Neuronal stem cell (in vitro differentiated cells): ENCODE measurements around the gene CST6.

Source experiments
- DNase-seq: peaks from one replicate; pipeline ENCODE4 v3.0.0-alpha.2; 2013; ENCODE audit warnings: low spot score
- H2AFZ ChIP-seq: one replicate; pipeline ENCODE4 v1.6.1; 2013; ENCODE audit warnings: mild to moderate bottlenecking, low read length, inconsistent platforms
- H2AK5ac ChIP-seq: 2 replicates; pipeline ENCODE4 v1.6.1; 2013; ENCODE audit warnings: low read depth, mild to moderate bottlenecking, inconsistent platforms, low read length, moderate library complexity, mixed read lengths
- H2BK120ac ChIP-seq: 2 replicates; pipeline ENCODE4 v1.6.1; 2013; ENCODE audit warnings: low read depth, mild to moderate bottlenecking, inconsistent platforms, low read length, moderate library complexity, mixed read lengths
- H2BK12ac ChIP-seq: one replicate; pipeline ENCODE4 v1.6.1; 2013; ENCODE audit warnings: low read length, inconsistent platforms
- H2BK15ac ChIP-seq: 2 replicates; pipeline ENCODE4 v1.6.1; 2013; ENCODE audit warnings: mild to moderate bottlenecking, low read length, inconsistent platforms, mixed read lengths
- H2BK5ac ChIP-seq: one replicate; pipeline ENCODE4 v1.6.1; 2013; ENCODE audit warnings: inconsistent platforms, mild to moderate bottlenecking, low read length, moderate library complexity
- H3K14ac ChIP-seq: one replicate; pipeline ENCODE4 v1.6.1; 2013; ENCODE audit warnings: low read length, inconsistent platforms
- H3K18ac ChIP-seq: 2 replicates; pipeline ENCODE4 v1.6.1; 2013; ENCODE audit warnings: low read length, inconsistent platforms
- H3K23ac ChIP-seq: 2 replicates; pipeline ENCODE4 v1.6.1; 2013; ENCODE audit warnings: low read depth, mild to moderate bottlenecking, mixed read lengths, low read length, inconsistent platforms; ENCODE audit not compliant: poor library complexity
- H3K27ac ChIP-seq: replicated peaks from 3 replicates; pipeline ENCODE4 v1.5.1; 2013; ENCODE audit warnings: low read length, inconsistent platforms
- H3K27me3 ChIP-seq, 3 experiments: 2 replicates each; pipeline ENCODE4 v1.6.1; 2013; ENCODE audit warnings: low read length in 3 of 3, mild to moderate bottlenecking in 2 of 3, inconsistent platforms in 1 of 3, low read depth in 1 of 3, mixed read lengths in 1 of 3, moderate library complexity in 1 of 3; ENCODE audit not compliant: control insufficient read depth in 3 of 3, insufficient read depth in 3 of 3
- H3K36me3 ChIP-seq, 2 donors: replicated peaks in 1 of 2; 2 replicates each; pipeline ENCODE4 v1.6.1; 2013; ENCODE audit warnings: low read length in 2 of 2; ENCODE audit not compliant: control insufficient read depth in 2 of 2, insufficient read depth in 2 of 2
- H3K4ac ChIP-seq: 2 replicates; pipeline ENCODE4 v1.6.1; 2013; ENCODE audit warnings: inconsistent platforms, mild to moderate bottlenecking, low read length, moderate library complexity
- H3K4me1 ChIP-seq, 2 donors: 1 replicate in 1 of 2; 2 replicates in 1 of 2; pipeline ENCODE4 v1.6.1; 2013; ENCODE audit warnings: low read length in 2 of 2, low read depth in 1 of 2; ENCODE audit not compliant: control insufficient read depth in 2 of 2, insufficient read depth in 1 of 2
- H3K4me2 ChIP-seq: one replicate; pipeline ENCODE4 v1.6.1; 2013; ENCODE audit warnings: mild to moderate bottlenecking, low read length, inconsistent platforms; ENCODE audit not compliant: insufficient read depth, poor library complexity, severe bottlenecking
- H3K4me3 ChIP-seq, 2 donors: 2 replicates each; pipeline ENCODE4 v1.5.1; 2013; ENCODE audit warnings: low read length in 2 of 2, mild to moderate bottlenecking in 2 of 2, inconsistent platforms in 1 of 2, moderate library complexity in 1 of 2
- H3K79me1 ChIP-seq: one replicate; pipeline ENCODE4 v1.6.1; 2013; ENCODE audit warnings: low read depth, mild to moderate bottlenecking, inconsistent platforms, low read length, moderate library complexity
- H3K9ac ChIP-seq: one replicate; pipeline ENCODE4 v1.6.1; 2013; ENCODE audit warnings: mild to moderate bottlenecking, low read depth, low read length, inconsistent platforms; ENCODE audit not compliant: poor library complexity
- H3K9me3 ChIP-seq, 2 donors: replicated peaks in 1 of 2; 2 replicates each; pipeline versions ENCODE3 to v1.6.1; 2013; ENCODE audit warnings: low read length in 2 of 2, mild to moderate bottlenecking in 2 of 2, inconsistent platforms in 1 of 2, low read depth in 1 of 2, mixed read lengths in 1 of 2, moderate library complexity in 1 of 2; ENCODE audit not compliant: control insufficient read depth in 2 of 2, insufficient read depth in 1 of 2
- H4K8ac ChIP-seq: one replicate; pipeline ENCODE4 v1.6.1; 2013; ENCODE audit warnings: low read depth, mild to moderate bottlenecking, inconsistent platforms, low read length, moderate library complexity
- H4K91ac ChIP-seq: one replicate; pipeline ENCODE4 v1.6.1; 2013; ENCODE audit warnings: low read length, low read depth, mild to moderate bottlenecking, inconsistent platforms; ENCODE audit not compliant: poor library complexity
- WGBS, 2 donors: extraction: QIAGEN DNeasy Blood & Tissue Kit; methylation state at CpG; one replicate each; pipeline ENCODE4 v1.1.7; 2013; ENCODE audit warnings: missing lambda C conversion rate in 2 of 2, mixed read lengths in 1 of 2; ENCODE audit not compliant: insufficient read length in 2 of 2, insufficient replicate concordance in 1 of 2; ENCODE audit errors: extremely low coverage in 2 of 2; 5-methylcytosine and 5-hydroxymethylcytosine counted together

Gene CST6

GRCh38 chr11:65975771-65976170 lies 36.0 kb upstream of the CST6 start:
- Histone ChIP-seq H3K18ac (no peak overlapping the region), H3K4me1 (no peaks in the 10 kb centered on the region), H2BK15ac (no peak overlapping the region), H2BK12ac (no peak overlapping the region), H4K8ac (peak overlapping the region; percentile 43), H2AK5ac (no peak overlapping the region), H2BK5ac (no peak overlapping the region), H3K23ac (no peak overlapping the region), H2AFZ (no peak overlapping the region), H3K36me3 (peaks cover 38 to 76% of the 10 kb centered on the region in 2 donors), H3K4me2 (no peak overlapping the region), H4K91ac (no peak overlapping the region), H2BK120ac (no peak overlapping the region), H3K27me3 (no peaks in the 10 kb centered on the region), H3K4me3 (no peak overlapping the region), H3K9ac (no peak overlapping the region), H3K27ac (no peak overlapping the region), H3K79me1 (no peaks in the 10 kb centered on the region), H3K9me3 (peaks cover 0 to 3% of the 10 kb centered on the region in 2 donors), H3K14ac (no peak overlapping the region), H3K4ac (no peak overlapping the region)
- no peak for DNase-seq
- WGBS, 2 donors = no CpG with 5 or more reads among the region's 9 CpGs

GRCh38 chr11:65976216-65977176 lies 35.3 kb upstream of the CST6 start:
- H2BK120ac ChIP-seq = no peak overlapping the region
- H2BK5ac ChIP-seq = no peak overlapping the region
- H3K4me2 ChIP-seq = no peak overlapping the region
- H3K14ac ChIP-seq = no peak overlapping the region
- WGBS, 2 donors = no CpG with 5 or more reads among the region's 43 CpGs
- H3K36me3 ChIP-seq = peaks cover 38 to 76% of the 10 kb centered on the region in 2 donors
- H2AFZ ChIP-seq = no peak overlapping the region
- no peak overlapping the region for H3K27ac ChIP-seq
- DNase-seq = no peak
- peak overlapping the region; percentile 43 for H4K8ac ChIP-seq
- H2BK15ac ChIP-seq = no peak overlapping the region
- H3K4me3 ChIP-seq = no peak overlapping the region
- H3K23ac ChIP-seq = peak overlapping the region; percentile 43
- no peak overlapping the region for H3K4ac ChIP-seq
- no peak overlapping the region for H3K18ac ChIP-seq
- H3K4me1 ChIP-seq = no peaks in the 10 kb centered on the region
- no peak overlapping the region for H4K91ac ChIP-seq
- peaks cover 0 to 3% of the 10 kb centered on the region in 2 donors for H3K9me3 ChIP-seq
- H3K27me3 ChIP-seq = no peaks in the 10 kb centered on the region
- no peak overlapping the region for H2BK12ac ChIP-seq
- no peaks in the 10 kb centered on the region for H3K79me1 ChIP-seq
- no peak overlapping the region for H2AK5ac ChIP-seq
- no peak overlapping the region for H3K9ac ChIP-seq

- Histone ChIP-seq H3K79me1 (no peaks in the 10 kb centered on the region), H4K91ac (no peak overlapping the region), H3K4ac (no peak overlapping the region), H3K27me3 (no peaks in the 10 kb centered on the region), H2BK12ac (no peak overlapping the region), H3K36me3 (peaks cover 36 to 63% of the 10 kb centered on the region in 2 donors), H3K9ac (peak overlapping the region; percentile 21), H3K4me2 (no peak overlapping the region), H2AFZ (no peak overlapping the region), H3K14ac (no peak overlapping the region), H3K18ac (no peak overlapping the region), H3K27ac (no peak overlapping the region), H3K4me1 (no peaks in the 10 kb centered on the region), H2BK120ac (no peak overlapping the region), H4K8ac (no peak overlapping the region), H3K4me3 (no peak overlapping the region), H2BK15ac (no peak overlapping the region), H2AK5ac (no peak overlapping the region), H3K23ac (no peak overlapping the region), H3K9me3 (peaks cover 0 to 3% of the 10 kb centered on the region in 2 donors), H2BK5ac (no peak overlapping the region)
- DNase-seq = no peak
- WGBS, 2 donors = no CpG with 5 or more reads among the region's 29 CpGs
These were observed 34.0 kb upstream of the CST6 start for GRCh38 chr11:65977621-65978390.
